ENCODE results near the gene GLP1R.

The GLP1R gene

DNA sequence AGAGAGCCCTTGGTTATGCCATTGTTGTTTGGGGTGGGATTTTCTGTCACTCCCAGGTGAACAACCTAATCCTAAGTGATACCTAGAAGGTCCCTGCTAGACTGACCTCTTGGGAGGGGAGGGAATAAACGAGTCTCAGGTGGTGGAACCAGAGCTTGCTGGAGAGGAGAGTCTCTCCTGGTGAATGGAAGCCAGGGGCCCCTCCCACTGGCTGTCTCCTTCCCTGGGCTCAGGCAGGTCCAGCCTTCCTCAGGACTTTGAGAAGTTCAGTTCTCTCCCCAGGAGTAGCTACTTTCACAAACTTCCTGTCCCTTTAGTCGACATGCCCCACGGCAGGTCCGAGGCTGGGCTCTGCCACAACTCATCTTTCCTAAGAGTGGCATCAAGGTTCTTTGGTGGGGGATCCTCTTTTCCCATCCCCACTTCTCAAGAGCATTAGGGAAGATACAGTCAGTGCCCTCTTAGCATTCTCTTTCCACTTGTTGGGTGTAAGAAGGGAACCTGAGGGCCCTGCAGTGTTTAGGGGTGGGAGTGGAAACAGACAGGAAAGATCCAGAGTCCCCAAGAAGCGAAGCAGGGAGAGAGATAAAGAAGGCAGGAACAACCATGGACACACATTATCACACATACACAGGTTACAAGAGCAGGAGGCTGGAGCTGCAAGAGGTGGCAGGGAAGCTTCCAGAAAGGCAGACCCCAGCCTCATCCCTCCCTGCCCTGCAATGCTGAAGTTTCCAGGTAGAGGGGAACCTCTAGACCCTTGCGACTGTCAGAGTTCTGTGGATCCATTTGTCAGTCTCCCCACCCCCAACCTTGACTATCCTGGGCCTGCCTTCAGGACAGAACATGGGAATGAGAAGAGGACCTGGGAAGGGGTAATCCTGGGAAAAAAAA lies 900 bp upstream of the GLP1R start:
- DNase-seq = no peak

DNA sequence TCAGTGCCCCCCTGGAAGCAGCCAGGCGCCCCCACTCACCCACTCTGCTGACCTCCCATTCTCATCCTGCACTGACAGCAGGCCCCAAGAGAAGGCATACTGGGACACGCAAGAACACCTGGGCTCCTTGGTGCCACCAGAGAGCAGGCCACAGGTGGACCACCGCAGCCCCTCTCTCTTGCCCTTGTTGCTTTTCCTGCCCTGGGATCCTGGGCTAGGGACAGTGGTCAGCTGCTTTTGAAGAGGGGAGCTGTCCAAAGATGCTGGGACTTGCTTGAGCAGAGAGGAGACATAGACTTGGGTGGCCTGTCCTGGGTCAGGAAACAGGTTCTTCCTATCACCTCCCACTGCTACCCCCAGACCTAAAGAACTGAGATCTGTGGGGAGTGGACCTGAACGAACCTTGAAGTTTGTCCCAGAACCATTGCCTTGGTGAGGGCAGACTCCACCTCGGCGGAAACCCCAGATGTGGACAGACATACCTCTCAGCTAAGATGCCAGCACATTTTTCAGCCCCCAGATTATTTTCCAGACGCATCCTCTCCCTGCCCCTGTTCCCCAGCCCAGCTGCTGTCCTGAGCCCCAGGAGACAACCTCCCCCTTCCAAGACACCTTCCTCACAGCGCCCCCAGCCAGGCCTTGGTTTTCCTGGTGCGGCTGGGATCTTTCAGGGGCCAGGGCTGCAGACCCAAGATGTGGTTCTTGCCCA lies 1.1 kb downstream of the GLP1R start:
- DNase-seq = no peak

DNA sequence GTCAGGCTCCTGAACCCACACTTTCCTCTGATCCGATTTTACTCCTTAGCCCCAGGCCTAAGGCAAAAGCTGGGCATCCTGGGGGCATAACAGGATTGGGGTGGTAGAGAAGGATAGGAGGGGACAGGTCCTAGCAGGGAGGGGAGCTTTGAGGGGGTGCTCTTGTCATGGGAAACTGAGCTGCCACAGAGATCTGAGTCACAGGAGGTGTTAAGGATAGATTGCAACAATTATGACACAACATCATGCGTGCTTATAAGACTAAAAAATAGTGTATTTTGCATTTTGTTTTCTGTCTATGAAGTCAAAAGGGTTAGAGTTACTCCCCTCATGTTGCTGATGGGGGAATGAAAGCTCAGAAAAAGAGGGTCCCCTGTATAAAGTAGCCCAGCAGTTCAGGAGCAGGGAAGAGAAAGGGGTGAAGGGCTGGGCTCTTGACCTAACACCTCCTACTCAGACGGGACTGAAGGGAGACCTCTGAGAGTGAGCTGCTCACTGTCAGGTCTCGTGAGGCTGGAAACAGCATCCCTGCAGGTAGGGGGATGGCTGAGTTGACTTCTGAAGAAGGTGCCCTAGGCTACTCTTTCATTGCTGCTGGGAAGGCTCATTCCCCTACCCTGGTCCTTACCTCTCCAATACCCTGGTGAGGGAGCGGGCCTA lies 2.0 kb downstream of the GLP1R start:
- no peak for DNase-seq

DNA sequence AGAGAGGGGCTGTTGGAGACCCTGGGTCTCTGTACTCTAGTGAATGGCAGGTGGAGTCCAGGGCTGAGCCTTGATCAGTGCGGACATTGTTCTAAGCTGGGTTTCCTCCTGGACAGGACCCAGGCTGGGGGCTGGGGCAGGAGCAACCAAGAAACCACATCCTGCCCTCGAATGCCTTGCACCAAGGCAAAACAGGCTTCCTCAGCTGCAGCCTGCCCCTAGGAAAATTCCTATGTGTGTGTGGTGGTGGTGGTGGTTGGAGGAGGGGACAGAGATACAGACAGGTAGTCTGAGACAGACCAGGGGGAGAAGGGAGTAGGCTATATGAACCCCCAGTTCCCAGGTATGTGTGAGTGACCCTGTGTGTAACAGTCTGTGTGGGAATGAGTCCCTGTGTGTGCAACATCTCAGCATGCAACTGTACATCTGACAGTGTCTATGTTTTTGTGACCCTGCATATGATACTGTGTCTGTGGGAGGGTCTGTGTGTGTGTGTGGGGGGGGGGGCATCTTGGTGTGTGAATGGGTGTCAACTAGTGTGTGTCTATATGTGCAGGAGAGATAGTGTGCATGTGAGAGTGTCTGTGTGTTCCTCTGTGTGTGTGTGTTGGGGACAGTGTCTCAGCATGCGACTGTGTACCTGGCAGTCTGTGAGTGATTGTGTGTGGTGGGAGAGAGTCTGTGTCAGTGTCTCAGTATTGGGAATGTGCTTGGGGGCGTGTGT lies 3.0 kb downstream of the GLP1R start:
- DNase-seq = no peak

DNA sequence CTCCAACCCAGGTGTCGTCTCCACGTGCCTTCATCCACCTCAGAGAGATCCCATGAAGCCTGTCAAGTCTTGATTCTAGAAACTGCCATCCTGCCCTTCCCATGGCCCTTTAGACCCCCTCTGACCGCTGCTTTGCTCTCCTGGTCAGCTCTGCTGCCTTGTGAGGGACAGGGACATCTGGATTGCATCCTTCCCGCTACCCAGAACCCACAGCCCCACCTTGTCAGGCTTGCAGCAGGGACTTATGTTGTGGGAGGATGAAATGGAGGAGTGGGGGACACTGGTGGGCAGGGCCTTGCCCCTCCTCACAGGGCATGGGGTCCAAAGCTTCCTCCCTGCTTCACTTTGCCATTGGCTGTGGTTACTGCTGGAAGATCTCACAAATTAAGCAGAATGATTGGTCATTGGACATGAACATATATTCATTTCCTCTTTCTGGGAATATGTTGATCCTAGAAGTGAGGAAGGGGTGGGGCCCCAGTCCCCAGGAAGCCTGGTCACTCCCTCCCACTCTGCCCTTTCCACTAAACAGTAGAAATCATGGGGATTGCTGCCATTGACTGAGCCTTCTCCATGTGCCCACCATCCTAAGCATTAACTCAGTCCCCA lies 4.5 kb downstream of the GLP1R start:
- DNase-seq = no peak

DNA sequence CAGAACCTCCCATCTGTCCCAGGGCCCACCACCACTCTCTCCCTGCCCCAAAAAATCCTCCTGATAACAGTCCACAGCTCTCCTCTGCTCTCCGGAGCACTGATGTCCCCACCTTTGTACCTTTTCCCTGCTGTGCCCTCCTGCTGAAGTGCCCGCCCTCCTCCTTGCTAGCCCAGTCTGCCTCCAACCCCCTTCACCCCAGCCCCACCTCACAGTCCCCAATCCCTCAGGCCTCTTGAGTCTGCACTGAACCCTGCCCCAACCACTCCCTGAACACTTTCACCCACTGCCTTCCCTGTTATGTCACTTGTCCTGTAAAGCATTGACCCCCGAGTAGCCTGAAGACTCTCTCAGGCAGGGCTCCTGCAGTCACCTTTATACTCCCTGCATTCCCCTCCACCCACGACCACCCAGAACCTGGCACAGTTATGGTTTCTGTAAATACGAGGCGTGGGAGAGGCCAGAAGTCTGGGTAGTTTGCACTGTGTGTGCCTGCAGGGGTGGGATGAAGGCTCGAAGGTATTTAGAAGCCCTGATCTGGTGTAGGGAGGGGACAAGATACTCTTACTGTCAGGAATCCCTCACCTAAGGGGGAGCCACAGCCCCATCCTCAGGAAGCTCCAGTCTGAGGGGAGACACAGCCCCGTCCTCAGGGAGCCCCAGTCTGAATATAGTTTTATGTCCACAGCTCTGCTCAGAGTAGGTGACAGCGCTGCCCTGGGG lies 5.4 kb downstream of the GLP1R start:
- DNase-seq = no peak

DNA sequence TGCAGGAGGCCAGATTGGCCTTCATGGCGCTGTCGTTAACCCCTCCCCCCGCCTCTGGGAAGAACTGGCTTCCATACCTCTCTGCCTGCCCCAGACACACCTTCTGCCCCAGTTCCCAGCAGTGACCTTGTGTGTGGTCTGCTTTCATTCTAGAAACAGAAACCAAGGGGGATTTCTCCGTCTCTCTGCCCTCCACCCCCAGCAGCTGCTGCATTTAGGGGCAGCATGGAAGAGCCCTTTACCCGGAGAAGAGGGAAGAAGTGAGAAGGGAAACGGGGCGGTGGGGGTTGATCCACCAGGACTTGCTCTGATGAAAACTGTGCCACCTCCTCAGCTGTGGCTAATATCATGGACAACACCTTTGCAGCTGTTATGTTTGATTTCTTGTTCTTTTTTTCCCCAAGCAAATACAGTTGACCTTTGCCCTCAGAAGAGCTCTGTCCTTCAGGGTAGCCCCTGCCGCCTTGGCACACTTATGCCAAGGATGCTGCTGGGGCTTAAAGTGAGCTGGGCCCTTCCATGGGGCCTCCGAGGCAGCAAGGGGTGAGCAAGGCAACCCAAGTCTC lies 6.1 kb downstream of the GLP1R start:
- no peak for DNase-seq

DNA sequence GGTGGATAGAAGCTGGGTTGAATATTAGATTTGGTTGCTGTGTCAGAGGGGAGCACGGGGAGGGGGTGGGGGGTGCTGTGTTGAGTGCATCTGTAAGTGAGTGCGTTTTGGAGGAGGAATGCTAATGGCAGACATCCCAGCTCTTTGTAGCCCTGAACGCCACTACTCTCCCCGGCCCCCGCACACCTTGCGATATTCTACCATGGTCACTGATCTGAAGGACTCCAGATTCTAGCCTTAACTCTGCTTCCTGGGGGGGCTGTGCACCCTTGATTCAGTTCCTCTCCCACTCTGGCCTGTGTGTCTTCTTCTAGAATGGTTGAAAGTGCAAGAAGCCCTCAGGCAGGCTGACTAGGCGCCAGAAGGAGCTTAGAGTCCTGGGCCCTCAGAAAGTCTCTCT lies 7.1 kb downstream of the GLP1R start:
- DNase-seq = no peak

DNA sequence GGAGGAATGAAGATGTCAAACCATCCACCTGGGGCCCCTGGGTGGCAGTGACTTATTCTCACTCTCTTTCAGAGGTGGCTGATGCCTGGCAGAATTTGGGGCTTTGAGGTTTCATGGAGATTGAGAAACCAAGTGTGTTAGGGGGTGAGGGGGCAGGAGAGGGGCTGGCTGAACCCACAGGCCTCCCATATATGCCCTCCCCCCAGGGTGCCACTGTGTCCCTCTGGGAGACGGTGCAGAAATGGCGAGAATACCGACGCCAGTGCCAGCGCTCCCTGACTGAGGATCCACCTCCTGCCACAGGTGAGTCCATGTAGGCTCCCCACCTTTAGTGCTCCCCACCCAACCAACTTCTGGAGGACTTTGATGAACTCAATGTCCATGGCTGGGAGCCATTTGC lies 7.6 kb downstream of the GLP1R start:
- DNase-seq = no peak

DNA sequence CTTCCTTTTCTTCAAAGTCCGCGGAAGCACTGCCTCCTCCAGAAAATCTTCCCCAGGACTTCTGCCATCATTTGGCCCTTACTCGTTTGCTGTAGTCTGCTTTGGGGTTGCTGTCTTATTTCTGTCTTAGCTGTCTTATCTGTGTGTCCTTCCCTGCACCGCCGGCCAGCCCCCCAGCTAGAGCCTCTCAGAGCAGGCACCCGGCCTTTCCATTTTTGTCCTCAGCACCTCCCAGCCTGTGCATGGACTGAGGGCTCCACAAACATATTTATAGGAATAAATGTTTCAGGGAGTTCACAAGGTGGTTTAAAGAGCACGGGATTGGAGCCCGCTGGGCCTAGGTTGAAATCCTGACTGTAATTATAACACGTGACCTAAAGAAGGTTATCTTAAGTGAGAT lies 8.1 kb downstream of the GLP1R start:
- DNase-seq = no peak

DNA sequence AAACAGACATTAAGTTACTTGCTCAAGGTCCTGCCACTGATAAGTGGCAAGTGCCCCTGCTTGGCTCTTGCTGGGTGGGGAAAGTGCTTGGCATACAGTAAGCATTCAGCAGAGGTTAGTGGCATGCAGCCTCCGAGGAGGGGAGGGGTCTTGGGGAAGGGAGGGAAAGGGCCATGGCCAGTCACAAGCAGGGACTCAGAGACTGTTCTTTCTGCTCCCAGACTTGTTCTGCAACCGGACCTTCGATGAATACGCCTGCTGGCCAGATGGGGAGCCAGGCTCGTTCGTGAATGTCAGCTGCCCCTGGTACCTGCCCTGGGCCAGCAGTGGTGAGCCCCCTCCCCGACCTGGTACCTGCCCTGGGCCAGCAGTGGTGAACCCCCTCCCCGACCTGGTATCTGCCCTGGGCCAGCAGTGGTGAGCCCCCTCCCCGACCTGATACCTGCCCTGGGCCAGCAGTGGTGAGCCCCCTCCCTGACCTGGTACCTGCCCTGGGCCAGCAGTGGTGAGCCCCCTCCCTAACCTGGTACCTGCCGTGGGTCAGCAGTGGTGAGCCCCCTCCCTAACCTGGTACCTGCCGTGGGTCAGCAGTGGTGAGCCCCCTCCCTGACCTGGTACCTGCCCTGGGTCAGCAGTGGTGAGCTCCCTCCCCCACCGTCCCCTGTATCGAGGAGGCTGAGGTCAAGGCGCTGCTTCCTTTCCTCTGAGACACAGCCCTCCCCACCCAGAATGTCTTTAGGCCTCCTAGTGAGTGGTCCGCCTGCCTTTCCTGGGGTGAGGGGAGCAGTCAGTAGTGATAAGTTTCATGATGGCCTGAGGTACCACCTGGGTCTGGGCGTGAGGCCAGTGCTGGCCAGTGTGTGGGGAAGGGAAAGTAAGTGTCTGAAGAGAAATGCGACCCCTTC lies 8.9 kb downstream of the GLP1R start:
- no peak for DNase-seq

DNA sequence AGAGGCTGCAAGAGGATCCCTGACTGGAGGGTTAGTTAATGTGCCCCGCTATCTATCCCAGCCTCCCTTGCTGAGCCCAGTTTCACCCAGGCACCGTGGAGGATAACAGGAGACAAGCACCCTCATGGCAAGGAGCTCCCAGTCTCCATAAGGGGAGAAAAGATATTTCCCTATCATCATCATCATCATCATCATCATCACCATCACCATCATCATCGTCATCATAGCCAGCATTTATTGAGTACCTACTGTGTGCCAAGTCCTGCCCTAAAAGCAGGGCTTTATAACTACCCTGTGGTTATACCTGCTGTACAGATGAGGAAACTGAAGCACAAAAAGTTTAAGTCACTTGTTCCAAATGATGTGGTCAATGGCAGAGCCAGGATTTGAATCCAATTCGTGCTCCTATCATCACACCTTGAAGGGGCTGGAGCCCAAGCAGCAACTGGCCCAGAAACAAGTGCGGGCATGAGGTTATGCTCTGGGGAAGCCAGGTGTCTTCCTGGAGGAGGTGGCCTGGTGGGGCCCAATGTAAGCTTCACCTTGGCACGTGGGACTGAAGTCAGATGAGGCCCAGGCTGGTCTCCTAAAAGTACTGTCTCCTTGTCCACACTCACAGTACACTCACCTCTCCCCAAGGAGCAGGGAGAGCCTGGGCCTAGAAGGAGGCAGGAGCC lies 10.0 kb downstream of the GLP1R start:
- no peak for DNase-seq

DNA sequence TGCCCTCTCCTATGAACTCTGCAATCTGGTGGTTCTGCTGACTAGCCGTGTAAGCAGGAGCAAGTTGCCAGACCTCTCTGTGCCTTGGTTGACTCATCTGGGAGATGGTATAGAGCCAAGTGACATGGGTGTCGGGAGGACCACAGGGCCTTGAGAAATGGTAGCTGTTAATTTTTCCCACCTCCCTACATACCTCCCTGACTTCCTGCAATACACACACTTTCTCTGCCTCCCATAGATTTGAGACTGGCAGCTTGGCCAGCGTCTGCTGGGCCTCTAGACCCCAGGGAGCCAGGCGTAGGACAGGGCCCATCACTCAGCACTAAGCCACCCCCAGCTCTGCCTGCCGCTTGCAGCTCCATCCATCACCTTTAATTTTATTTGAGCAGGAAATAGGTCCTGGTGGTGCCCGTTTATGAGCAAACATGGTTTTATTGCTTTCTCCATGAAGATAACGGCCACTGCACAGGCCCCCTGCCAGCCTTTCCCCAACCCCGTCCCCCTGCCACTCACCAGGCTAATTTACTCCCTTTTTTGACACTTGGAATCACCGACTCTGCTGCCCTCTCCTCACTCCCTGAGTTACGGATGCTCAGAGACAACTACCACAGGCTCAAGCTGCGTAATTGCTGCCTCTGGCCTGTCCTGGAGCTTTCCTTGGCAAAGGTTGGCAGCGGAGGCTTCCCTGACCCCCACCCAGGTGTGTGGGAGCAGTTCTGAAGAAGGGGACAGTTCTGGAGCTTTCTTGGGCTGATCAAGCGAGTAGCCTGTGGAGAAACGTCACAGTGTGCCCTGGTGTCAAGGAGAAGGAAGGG lies 11.1 kb downstream of the GLP1R start:
- no peak for DNase-seq

DNA sequence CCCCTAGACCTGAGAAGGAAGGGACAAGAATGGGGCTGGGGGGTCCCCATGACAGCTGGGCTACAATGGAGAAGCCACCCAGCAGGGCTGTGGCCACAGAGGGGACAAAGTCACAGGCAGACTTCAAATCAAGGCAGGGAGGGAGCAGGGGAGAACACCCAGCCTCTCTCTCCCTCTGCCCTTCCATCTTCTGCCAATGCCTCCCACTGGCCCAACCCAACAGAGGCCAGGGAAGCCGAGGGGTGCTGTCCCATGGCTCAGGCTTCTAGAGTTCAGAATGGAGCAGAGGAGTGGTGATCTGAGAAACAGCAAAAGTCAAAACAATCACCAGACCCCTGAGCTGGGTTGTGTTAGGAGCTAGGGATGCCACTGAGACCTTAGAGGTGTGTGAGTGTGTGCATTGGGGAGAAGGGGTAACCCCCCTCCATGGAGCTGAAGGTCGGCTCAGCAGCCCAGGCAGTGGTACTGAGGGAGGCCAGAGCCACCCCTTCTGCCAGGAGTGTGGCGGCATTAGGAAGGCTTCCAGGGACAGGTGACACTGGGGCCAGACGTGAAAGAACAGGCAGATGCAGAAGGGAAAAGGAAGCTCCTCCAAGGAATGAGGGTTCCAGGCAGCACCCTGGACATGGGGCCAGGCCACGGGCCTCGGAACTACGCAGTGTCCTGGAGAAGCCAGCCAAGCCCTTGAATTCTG lies 12.0 kb downstream of the GLP1R start:
- DNase-seq = no peak

DNA sequence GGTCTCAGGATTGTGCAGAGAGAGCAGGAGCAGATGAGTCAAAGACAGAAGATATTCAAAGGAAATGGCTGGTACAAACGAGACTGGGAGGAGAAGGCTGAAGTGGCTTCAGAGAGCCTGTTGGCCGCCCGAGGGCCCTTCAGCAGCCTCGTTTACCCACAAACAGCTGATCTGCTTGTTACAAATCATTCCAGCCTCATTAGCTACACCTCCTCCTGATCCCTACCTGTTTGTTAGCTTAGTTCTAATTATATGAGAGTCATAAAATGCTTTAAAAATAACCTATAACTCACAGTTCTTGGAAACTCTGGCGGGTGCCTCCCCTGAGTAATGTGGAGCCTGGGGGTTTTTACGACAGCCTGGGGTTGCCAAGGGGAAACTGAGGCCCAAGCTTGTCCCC lies 12.6 kb downstream of the GLP1R start:
- DNase-seq = no peak

DNA sequence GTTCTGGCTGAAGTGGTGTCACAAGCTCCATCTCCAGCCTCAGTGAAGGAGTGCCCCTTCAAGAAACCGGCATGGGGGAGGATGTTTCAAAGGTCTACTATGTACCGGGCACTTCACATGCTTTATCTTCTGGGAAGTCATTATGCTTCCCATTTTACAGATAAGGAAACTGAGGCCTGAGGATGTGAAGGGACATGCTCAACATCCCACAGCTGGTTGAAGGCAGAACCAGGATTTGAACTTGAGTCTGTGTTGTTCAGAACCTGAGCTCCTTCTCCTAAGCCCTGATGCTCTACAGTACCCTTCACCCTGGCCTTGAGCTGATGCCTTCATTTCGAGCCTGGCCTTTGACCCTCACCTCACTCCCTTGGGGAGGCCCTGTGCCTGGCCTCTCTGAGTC lies 13.0 kb downstream of the GLP1R start:
- DNase-seq = no peak

DNA sequence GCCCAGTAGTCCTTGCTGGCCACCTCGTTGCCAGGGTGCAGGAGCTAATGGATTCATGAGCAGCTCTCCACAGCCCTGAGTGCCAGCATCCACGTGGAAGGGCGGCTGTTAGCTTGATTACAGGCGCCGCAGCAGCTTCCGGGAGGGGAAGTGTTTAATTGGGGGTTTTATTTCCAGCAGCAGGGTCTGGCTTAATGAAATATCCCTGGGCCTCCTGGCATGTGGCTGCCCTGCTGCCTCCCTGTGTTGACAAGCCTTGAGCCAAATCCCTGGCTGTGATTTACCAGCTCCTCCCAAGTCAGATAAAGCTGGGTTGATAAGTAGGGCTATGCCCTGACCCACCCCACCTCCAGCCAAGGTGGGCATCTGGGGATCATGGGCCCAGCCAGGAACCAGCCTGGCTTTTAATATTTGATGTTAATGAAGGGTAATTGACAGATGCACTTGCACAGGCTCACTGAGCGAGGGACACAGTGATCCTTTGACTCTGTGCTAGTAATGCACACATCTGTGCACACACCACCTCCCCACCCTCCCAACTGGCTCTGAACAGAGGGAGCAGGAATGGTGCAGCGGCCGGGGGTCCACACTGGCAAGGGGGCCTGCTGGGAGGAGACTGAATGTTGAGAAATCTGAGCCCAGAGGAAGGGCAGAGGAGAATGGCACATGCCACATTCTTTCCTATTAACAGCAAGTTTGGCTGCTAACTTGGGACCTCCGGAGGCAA lies 13.6 kb downstream of the GLP1R start:
- DNase-seq = no peak

DNA sequence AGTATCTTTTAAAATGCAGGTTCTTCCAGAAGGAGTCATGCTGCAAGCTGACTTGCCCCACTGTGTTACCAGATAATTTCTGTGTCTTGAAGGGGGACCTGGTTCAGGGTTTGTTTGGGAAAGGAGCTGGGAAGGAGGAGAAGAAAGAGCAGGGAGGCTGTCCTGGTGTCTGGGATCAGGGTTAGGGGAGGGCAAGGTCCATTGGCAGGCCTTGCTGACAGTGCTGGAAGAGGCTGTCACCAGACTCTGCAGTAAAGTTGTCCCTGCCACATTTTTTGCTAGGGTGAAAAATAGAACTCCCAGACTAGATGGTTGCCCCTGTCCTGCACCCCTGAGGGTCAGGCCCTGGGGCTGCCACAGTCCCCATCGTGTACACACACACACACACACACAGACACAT lies 14.9 kb downstream of the GLP1R start:
- DNase-seq = no peak

All from femur (tissue), 1 donor.